ENCODE results near the gene CYTH2.
"Not testable (repeated sequence)": the region's sequence is repeated elsewhere in the genome, so short reads cannot be mapped to it uniquely, and the experiment has no call there.

CYTH2 gene

GRCh38 chr19:48512504-48513288 lies 43.5 kb downstream of the CYTH2 start:
- no peak for DNase-seq (ENCODE audit: low read depth)

DNA sequence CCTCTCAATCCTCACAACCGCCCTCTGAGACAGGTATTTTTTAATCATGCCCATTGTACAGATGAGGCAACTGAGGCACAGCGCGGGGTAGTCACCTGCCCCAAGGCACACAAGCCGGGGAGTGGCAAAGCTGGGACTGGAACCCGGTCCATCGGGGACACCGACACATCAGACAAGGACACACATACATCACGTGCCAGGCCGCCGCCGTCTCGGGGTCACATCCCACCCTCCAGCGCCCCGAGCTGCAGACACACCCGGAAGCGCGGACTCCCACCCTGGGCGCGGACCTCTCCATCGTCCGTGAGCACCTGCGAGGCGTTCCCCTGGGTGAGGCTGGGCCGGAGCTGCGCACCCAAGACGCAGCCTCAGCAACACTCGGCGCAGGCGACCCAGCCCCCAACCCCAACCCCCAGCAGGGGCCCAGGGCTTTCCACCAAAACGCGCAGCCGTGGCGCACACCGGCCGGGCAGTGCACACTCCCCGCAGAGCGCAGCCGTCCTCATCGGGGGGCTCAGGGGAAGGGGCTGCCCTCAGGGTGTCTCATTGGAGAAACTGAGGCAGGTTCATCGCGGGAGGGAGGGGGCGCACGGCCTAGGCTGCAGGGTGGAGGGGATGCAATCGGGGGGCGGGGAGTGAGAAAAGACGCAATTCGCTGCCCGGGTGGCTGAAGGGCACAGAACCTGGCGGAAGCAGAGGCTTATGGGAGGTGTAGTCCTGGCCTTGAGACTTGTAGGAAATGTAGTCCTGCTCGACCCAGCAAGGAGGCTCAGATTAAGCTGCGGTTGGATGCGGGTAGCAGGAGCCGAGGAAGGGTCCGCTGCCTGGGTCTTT lies 44.3 kb downstream of the CYTH2 start:
- DNase-seq (ENCODE audit: low read depth) = peak; percentile 50

- no peak for DNase-seq (ENCODE audit: low read depth)
Observed at GRCh38 chr19:48514123-48514458, 44.9 kb downstream of the CYTH2 start.

GRCh38 chr19:48516536-48516935 lies 47.4 kb downstream of the CYTH2 start:
- DNase-seq (ENCODE audit: low read depth) = no peak

GRCh38 chr19:48518207-48518606 lies 49.0 kb downstream of the CYTH2 start:
- no peak for DNase-seq (ENCODE audit: low read depth)

GRCh38 chr19:48519426-48519825 lies 50.3 kb downstream of the CYTH2 start:
- not testable (repeated sequence) for DNase-seq (ENCODE audit: low read depth)

- DNase-seq (ENCODE audit: low read depth) = no peak
Observed at GRCh38 chr19:48520134-48520533, 51.0 kb downstream of the CYTH2 start.

DNA sequence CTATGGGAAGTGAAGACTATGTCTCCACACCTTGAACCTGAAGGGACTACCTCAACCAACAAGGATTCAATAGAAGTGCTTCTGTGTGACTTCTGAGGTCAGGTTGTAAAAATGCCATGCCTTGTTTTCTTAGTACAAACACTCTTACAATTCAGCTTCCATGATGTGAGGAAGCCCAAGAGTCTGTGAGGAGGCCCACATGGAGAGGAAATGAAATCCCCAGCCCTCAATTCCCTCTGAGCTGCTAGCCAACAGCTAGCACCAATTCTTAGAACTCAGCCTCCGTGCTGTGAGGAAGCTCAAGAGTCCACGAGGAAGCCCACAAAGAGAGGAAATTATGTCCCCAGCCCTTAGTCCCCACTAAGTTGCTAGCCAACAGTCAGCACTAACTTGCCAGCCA lies 55.1 kb downstream of the CYTH2 start:
- DNase-seq (ENCODE audit: low read depth) = no peak

DNA sequence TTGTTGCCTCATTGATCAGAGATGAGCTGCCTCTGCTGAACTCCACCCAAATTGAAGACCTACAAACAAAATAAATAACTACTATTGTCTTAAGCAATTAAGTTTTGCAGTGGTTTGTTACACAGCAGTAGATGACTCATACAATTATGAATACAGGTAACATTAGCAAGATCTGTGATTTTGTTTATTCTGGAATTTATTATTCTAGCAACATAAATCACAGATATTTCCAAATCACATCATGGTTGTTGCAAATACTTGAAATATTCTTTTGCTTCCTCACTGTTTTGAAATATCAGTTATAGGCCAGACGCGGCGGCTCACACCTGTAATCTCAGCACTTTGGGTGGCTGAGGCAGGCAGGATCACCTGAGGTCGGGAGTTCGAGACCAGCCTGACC lies 55.6 kb downstream of the CYTH2 start:
- DNase-seq (ENCODE audit: low read depth) = no peak

DNA sequence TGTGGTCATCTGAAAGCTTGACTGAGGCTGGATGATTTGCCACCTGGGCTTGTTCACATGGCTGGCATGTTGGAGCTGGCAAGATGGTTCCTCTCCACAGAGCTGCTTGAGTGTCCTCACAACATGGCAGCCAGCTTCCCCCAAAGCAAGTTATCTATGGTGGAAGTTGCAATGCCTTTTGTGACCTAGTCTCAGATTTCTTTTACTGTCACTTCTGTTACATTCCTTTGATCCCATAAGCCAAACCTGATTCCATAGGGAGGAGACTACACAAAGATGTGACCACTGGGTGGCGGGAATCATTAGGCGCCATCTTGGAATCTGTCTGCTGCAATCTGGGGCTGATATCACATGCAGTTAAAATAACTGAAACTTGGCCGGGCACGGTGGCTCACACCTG lies 60.0 kb downstream of the CYTH2 start:
- no peak for DNase-seq (ENCODE audit: low read depth)

- no peak for DNase-seq (ENCODE audit: low read depth)
Observed at GRCh38 chr19:48530066-48530720, 61.0 kb downstream of the CYTH2 start.

DNA sequence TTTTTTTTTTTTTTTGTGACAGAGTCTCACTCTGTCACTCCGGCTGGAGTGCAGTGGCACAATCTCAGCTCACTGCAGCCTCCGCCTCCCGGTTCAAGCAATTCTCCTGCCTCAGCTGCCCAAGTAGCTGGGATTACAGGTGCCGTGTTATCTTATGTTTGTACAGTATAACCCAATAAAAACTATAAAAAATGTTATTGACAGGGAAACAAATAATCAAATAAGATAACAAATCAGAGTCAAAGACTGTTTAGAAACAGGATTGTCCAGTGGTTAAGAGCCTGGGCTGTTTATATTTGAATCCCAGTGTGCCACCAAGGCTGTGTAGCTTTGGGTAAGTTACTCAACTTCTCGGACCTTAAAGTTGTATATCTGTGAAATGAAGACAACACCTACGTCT lies 61.6 kb downstream of the CYTH2 start:
- DNase-seq (ENCODE audit: low read depth) = no peak
